ENCODE measurements around the gene HIVEP2. TPM values are rescaled to one million over a fixed set of nuclear protein-coding genes. Genes with fewer than 3 reads are reported as not detected.

HIVEP2 gene
- total and polyA plus RNA-seq, 2 donors (not counting 3 experiments of a cell fraction or from before 2014, with no cell fraction given) = 1.3 to 4.7 TPM

GRCh38 chr6:142800240-142800639 is 144.7 kb downstream of the HIVEP2 start:
- no peak for DNase-seq (ENCODE audit: low read depth, low spot score)
- no peak overlapping the region for H3K27ac ChIP-seq (ENCODE audit: insufficient read depth, low read depth, low read length)
- CTCF ChIA-PET = interaction anchor here (1.5 kb wide), 1 partner anchor 8 kb away, joined by 3 read pairs; no protein-coding TSS in a partner anchor

More at GRCh38 chr6:142800240-142800639, 144.7 kb downstream of the HIVEP2 start:
- Histone ChIP-seq H3K4me2 (ENCODE audit: insufficient read depth, low read length) (no peak overlapping the region), H3K4me3 (replicated peaks in 1 of 3; ENCODE audit: insufficient read depth in 1 of 3, low read depth in 1 of 3, low read length in 3 of 3) (no peak overlapping the region), H3K27me3 (ENCODE audit: control insufficient read depth in 2 of 2, insufficient read depth in 2 of 2, low read length in 2 of 2) (no peaks in the 10 kb centered on the region), H4K20me1 (replicated peaks; ENCODE audit: control insufficient read depth, extremely low read depth, insufficient read depth, low read length) (no peaks in the 10 kb centered on the region), H3K9ac (replicated peaks; ENCODE audit: extremely low read depth, insufficient read depth, low read length) (no peak overlapping the region), H3K36me3 (ENCODE audit: control insufficient read depth in 2 of 2, extremely low read depth in 1 of 2, insufficient read depth in 2 of 2, low read length in 2 of 2) (no peaks in the 10 kb centered on the region), H3K79me2 (ENCODE audit: control insufficient read depth, insufficient read depth, low read length) (no peaks in the 10 kb centered on the region), H3K9me1 (replicated peaks; ENCODE audit: control insufficient read depth, extremely low read depth, insufficient read depth, low read length) (no peaks in the 10 kb centered on the region), H2AFZ (ENCODE audit: low read depth, low read length) (no peak overlapping the region), H3K9me3 (replicated peaks; ENCODE audit: control insufficient read depth, insufficient read depth, low read length) (no peaks in the 10 kb centered on the region), H3K4me1 (ENCODE audit: control insufficient read depth, extremely low read depth, insufficient read depth, low read length) (peaks cover 5% of the 10 kb centered on the region)
- dilution Hi-C loops (cut with MboI; ENCODE audit: extremely low pct_ligation_motif_present, low sequenced_read_pairs) (no loop called here), intact Hi-C loops (cut with micrococcal nuclease) (no loop called here)
- POLR2A ChIA-PET = no interaction called here
- BruUV-seq (replicated peaks) = no TSS peak
- no peak for TF ChIP-seq POLR2A (IDR thresholded peaks at IDR 0.05; ENCODE audit: low read depth, low read length)
- TF ChIP-seq JUN (IDR thresholded peaks at IDR 0.05; ENCODE audit: borderline replicate concordance, insufficient read depth, insufficient read length, low read depth) = no peak
- no peak for TF ChIP-seq MYC (IDR thresholded peaks at IDR 0.05; ENCODE audit: low read depth, low read length)
- TF ChIP-seq GATA2 (IDR thresholded peaks at IDR 0.05; ENCODE audit: insufficient read depth, insufficient read length, low read depth, low read length) = no peak
- no peak for TF ChIP-seq EZH2 (IDR thresholded peaks at IDR 0.05; ENCODE audit: borderline replicate concordance, low read depth, low read length, severe bottlenecking)
- TF ChIP-seq MAX (IDR thresholded peaks at IDR 0.05; ENCODE audit: insufficient read depth, insufficient read length) = no peak
- no peak for TF ChIP-seq FOS (IDR thresholded peaks at IDR 0.05; ENCODE audit: borderline replicate concordance, insufficient read depth, low read length)
- no peak for TF ChIP-seq POLR2AphosphoS5 (IDR thresholded peaks at IDR 0.05; ENCODE audit: insufficient read depth, low read depth, low read length)
- TF ChIP-seq, protein P1, sequence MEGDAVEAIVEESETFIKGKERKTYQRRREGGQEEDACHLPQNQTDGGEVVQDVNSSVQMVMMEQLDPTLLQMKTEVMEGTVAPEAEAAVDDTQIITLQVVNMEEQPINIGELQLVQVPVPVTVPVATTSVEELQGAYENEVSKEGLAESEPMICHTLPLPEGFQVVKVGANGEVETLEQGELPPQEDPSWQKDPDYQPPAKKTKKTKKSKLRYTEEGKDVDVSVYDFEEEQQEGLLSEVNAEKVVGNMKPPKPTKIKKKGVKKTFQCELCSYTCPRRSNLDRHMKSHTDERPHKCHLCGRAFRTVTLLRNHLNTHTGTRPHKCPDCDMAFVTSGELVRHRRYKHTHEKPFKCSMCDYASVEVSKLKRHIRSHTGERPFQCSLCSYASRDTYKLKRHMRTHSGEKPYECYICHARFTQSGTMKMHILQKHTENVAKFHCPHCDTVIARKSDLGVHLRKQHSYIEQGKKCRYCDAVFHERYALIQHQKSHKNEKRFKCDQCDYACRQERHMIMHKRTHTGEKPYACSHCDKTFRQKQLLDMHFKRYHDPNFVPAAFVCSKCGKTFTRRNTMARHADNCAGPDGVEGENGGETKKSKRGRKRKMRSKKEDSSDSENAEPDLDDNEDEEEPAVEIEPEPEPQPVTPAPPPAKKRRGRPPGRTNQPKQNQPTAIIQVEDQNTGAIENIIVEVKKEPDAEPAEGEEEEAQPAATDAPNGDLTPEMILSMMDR (IDR thresholded peaks at IDR 0.05; ENCODE audit: extremely low read depth in 1 of 2, insufficient read depth in 1 of 2, low read depth in 1 of 2, low read length in 2 of 2) = no peak
- peak; percentile 52 for FAIRE-seq
